Measurements from ENCODE around the gene P4HTM.
A peak's percentile ranks its signal among the peaks of the same experiment; 100 is the strongest.

P4HTM gene, protein sequence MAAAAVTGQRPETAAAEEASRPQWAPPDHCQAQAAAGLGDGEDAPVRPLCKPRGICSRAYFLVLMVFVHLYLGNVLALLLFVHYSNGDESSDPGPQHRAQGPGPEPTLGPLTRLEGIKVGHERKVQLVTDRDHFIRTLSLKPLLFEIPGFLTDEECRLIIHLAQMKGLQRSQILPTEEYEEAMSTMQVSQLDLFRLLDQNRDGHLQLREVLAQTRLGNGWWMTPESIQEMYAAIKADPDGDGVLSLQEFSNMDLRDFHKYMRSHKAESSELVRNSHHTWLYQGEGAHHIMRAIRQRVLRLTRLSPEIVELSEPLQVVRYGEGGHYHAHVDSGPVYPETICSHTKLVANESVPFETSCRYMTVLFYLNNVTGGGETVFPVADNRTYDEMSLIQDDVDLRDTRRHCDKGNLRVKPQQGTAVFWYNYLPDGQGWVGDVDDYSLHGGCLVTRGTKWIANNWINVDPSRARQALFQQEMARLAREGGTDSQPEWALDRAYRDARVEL
- total RNA-seq, result 51.9 to 73.3 (median 64.5) reads per million in 4 donors

DNA sequence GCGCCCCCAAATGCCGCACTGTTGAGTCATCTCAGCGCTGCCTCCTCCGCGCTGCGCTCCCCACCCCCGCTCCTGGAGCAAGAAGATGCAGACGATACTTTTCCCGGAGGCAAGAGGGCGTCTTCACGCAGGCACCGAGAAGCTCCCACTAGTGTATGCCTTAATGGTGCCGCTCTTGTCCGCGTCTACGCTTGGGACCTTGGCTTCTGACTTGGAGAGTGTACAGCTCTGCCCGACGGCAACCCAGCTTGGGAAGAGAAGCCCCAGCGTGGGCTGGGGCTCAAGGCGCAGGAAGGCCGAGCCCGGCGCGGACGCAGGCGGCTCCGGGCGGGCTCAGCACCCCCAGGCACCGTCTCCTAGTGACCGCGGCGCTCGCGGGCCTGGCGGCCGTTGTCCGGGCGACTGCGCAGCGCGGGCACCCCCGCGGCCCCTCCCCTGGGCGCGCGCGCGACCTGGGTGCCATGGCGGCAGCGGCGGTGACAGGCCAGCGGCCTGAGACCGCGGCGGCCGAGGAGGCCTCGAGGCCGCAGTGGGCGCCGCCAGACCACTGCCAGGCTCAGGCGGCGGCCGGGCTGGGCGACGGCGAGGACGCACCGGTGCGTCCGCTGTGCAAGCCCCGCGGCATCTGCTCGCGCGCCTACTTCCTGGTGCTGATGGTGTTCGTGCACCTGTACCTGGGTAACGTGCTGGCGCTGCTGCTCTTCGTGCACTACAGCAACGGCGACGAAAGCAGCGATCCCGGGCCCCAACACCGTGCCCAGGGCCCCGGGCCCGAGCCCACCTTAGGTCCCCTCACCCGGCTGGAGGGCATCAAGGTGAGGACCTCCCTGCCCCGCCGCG, at the start of gene P4HTM:
Gene P4HTM, plus strand, starts transcription at position 446 of the 840 bp plus-strand sequence. Its CDS starts 16 bp downstream, at position 462.
- DNase-seq, result peak; percentile 46 to 76 (median 57)

DNA sequence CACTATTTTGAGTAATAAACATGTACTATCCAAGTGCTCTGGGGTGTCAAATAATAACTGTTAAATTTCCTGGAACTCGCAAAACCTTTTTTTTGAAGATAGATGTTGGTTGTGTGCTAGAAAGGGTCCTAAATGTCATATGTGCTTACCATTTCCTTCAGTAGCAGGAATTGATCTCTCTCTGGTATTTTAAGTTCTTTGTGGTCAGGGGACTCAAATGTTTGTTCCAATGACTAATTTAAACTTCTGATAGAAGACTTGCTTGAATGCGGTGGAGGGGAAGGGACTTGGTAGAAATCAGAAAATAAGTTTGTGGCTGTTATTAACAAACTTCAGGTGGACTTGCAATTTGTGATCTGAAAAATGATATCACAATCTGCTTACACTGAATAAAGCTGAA, 44.6 kb upstream of the P4HTM start:
- DNase-seq, result no peak

DNA sequence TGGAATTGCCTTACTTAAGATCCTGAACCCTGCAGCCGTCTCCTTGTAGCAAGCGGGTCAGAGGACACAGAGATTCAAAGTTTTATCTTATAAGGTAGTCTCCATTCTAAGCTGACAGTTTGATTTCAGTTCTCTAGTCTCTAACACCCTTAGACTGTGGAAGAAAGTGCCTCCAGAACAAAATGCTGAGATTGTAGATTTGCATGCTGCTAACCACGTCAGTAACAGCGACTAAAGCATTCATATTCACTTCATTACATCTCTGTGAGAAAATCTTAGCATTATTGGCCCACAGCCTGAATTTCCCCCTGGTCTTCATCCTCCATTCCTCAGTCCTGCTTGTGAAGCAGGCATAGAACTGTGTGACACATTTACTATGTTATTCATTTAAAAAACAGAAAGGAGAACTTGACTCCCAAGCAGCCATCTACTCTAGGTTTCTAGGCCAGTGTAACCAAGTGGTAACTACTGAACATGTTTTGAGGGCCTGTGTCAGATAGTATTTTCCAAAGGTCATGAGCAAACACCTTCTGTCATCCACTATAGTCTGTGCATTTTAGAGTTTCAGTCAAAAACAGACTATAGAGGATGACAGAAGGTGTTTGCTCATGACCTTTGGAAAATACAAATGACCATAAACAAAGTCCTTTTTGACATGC, 44.0 kb upstream of the P4HTM start:
- DNase-seq, result no peak

DNA sequence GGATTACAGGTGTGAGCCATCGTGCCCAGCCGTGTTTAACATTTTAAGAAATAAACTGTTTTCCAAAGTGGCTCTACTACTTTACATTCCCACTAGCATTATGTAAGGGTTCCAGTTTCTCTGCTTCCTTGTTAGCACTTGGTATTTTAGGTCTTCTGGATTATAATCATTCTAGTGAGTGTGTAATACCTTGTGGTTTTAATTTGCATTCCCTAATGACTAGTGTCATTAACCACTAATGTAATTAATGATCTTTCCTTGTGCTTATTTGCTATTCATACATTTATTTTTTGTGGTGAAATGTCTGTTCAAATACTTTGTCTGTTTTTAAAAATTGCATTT, 40.7 kb upstream of the P4HTM start:
- no peak for DNase-seq

DNA sequence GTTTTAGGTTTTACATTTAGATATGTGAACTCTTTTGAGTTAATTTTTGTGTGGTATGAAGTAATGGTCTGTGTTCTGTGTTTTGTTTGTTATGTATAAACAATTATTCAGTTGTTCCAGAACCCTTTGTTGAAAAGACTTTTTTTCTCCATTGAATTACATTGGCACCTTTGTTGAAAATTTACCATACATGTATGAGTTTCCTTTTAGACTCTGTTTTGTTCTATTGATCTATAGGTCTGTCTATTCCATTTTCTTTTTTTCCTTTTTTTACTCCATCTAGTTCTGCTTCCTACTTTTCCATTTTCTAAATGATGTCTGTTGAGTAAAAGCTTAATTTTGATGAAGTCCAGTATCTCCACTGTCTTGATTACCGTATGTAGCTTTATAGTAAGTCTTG, 40.0 kb upstream of the P4HTM start:
- no peak for DNase-seq

DNA sequence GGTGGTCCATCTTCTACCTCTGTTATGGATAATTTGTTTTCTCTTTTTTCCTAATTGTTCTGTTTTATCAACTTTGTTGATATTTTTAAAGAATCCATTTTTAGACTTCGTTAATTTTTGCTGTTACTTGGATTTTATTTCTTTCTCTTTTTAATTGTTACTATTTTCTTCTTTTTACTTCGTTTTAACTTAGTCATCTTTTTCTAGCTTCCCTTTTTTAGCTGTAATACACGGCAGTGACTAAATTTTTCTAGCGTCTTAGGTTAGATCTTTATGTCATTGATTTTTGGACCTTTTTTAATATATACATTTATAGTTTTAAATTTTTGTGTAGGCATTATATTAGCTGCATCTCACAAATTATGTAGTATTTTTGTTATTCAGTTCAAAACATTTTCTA, 38.3 kb upstream of the P4HTM start:
- no peak for DNase-seq

DNA sequence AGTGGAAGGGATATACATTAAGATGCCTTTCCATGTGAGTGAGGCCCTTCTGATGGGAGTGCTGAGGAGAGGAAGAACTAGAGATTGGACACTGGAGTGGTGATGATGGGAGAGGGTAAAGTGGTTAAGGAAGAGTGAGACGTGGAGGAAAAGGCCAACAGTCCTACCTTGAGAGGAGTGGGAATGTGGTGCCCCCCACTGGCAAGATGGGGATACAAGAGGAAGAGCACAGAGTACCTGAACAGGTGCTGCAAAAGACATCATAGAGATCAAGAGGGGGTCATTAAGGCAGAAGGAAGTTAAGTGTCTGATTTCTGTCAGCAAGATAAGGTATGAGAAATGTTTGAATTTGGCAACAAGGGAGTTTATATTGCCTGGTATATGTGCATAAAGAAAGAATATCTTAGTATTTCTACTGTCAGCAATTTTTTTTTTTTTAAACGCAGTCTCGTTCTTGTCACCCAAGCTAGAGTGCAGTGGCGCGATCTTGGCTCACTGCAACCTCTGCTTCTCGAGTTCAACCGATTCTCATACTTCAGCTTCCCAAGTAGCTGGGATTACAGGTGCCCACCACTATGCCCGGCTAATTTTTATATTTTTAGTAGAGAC, 37.4 kb upstream of the P4HTM start:
- DNase-seq, result peak in 4 of 5 donors; percentile 27 to 39 (median 36)

DNA sequence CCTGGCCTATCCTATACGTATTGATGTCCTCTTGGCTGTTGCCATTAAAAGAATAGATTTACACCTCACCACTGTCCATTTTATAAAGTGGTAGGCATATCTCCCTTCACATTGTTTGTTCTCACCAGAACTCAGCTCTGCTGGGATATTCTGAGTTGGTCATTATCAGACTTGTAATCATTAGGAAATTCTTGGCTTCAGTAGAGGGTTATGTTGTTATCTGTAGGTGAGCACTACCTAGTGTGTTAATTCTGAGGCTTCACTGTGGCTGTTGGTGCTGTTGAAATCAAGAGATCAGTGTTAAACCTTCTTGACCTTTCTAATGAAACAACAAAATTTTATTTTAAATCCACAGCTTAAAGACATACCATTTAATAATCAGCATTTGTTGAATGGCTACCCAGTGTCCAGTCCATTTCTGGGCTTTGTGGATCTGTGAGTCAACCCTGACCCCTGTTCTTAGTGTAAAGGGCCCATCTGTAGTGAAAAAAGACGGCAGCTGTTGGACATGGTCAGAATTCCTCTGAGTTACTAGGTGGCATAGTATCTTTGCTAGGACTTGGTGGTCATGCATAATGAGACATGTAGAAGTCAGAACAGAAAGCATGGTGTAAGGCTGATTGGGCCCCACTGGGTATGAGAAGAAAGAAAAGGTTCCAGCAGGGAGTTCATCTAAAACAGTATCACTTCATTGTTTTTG, 32.9 kb upstream of the P4HTM start:
- no peak for DNase-seq

DNA sequence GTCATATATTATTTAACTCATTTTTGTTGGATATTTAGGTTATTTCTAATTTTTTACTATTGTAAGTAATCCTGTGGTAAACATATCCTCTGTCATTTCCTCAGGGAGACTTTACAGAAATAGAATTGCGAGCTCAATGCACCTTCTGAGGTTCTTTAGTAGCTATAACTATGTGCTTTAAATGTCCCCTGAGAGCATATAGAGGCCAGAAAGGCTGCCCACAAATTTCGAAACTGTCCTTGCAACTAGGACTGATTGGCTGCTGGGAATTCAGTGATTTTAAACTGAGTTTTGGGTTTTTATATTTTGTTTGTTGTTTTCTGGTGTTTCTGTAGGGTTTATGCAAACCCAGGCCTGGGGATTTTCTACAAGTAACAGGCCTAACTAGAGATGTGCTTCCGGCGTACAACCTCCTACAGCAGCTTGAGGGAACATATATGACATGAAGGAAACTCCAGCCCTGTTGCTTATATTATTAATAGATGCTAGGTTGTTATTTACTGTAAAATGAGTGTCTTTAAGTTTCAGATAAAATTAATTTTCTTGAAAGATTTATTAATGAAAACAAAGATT, 29.1 kb upstream of the P4HTM start:
- DNase-seq, result no peak

DNA sequence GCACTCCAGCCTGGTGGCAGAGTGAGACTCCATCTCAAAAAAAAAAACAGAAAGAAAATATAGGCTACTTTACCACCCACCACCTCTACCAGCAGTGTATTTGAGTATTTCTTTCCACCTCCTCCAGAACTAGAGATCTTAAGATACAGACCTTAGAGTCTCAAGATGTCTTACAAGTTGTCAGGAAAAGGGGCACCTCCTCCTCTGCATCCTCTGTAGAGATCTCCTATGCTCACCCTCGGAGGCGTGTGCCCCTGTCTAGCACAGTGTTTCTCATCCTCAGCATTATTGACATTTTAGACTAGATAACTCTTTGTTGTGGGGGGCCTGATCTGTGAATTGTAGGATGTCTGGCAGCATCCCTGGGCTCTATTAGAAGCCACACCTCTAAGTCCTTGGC, 27.7 kb upstream of the P4HTM start:
- no peak for DNase-seq

DNA sequence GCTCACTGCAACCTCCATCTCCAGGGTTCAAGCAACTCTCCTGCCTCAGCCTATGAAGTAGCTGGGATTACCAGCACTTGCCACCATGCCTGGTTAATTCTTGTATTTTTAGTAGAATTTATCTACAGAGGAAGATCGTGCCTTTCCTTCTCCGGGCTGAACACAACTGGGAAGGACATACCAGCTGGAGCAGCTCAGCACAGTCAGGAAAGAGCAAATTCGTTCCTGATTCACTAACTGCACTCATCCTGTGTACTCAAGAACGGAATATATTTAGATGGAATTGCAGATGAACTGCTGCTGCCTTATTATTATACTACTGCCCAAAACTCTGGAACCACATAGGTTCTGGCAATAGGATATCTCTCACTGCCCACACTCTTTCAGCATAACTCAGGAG, 27.1 kb upstream of the P4HTM start:
- no peak for DNase-seq

DNA sequence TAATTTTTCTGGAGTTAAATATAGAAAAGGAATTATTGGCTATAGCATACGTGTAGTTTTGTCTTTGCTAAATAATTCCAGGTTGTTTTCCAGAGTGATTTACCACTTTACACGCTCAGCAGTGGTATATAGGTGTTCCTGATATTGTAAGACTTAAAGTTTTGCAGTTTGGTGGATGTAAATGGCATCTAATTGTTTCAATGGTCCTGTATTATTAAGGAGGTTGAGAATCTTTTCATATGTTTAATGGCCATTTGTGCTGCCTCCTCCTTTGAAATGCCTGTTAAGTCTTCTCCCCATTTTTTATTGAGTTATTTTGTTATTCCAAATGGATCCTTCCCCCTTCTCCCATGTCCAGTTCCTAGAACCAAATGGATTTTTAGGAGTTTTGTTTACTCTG, 26.4 kb upstream of the P4HTM start:
- DNase-seq, result no peak

DNA sequence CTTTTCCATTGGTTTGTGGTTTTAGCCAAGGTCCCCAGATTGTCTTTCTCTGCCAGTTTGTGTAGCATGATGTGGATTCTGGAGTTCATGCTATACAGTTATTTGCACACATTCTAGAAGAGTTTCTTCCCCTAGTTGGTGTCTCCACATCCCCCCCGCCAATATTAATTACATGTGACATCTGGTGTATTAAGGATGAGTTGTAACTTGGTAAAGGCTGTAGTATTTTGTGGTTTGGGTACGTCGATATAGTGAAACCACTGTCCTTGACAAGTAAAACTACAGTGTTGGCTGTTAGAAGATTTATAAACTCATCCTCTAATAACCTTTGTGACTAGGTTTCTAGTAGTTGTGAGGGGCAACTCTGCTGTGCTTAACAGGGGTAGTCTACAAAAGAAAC, 23.7 kb upstream of the P4HTM start:
- peak in 1 of 5 donors; percentile 15 for DNase-seq

DNA sequence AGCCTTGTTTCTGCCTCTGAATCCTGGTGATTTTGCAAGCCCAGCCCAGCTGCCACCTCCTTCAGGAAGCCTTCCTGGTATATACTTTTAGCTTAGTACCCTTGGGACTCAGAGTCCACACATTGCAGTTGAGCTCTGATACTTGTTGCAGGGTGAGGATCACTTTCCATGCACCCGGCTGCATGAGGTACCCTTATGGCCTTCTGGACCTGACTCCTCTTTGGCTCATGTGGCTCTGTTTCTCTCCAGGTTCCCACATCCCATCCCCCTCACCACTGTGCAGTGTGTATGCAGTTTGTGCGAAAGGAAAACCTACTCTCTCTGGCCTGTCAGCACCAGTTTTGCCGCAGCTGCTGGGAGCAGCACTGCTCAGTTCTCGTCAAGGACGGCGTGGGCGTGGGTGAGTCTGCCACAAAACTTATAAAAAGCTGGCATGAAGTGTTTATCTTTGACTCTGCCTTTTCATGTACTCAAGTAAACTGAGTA, 23.1 kb upstream of the P4HTM start:
- DNase-seq, result no peak

DNA sequence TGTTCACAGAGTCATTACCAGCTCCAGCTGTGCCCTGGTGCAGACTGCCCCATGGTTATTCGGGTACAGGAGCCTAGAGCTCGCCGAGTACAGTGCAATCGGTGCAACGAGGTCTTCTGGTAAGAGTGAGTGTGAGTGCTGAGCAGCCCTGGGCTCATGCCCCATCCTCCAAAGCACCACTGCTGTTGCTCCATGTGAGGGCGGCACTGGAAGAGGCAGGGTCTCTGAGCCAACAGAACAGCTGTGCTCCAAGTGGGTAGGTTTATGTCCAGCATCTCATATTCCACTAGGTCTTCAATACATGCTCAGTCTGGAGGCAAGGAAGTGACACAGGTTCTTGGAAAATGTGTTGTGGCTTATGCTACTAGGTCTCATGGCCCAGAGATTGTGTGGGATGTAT, 19.5 kb upstream of the P4HTM start:
- DNase-seq, result no peak

DNA sequence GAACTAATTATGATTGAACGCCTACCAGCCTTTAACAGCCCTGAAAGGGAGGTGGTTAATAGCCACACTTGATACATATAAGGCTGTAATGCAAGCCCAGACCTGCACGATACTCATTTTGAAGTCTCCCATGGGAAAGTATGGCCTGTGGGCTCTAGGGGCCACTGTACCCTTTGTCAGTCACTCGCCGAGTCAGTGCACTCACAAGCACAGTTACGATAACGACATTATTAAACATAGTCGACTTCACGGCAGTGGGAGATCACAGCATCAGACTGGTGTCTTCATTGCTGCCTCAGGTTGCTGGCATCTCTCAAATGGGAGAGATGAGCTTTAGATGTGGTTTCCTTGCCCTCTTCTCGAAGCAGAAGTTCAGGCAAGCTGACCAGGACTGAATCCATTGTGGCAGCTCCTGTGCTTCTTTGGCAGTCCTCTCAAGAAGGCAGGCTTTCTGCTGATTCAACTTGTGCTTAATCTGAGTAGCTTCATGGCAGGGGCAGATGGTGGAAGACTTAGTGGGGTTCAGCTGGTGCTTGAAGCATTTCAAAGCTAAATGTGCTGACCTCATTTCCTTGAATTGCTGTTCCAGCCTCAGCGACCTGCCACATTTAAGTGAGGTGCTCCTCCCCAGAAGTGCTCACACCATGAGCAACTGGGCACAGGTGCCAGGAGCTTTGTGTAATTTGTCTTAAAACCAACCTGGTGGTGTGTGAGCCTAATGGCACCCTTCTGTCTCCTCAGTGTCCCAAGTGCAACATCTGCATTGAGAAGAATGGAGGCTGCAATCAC, 15.8 kb upstream of the P4HTM start:
- no peak for DNase-seq

DNA sequence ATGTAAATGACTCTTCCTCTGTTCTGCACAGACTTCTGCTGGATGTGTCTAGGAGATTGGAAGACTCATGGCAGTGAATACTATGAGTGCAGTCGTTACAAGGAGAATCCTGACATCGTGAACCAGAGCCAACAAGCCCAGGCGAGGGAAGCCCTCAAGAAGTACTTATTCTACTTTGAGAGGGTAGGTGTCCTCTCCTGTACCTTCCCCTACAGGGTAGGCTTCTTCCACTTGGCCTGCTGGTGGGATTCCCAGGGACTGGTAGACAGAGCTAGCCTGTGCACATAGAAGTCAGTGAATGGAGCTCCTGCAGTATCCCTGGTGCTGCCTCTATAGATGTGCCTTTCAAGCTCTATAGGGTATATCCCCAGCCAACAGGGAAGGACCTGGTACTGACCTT, 10.6 kb upstream of the P4HTM start:
- DNase-seq, result no peak

DNA sequence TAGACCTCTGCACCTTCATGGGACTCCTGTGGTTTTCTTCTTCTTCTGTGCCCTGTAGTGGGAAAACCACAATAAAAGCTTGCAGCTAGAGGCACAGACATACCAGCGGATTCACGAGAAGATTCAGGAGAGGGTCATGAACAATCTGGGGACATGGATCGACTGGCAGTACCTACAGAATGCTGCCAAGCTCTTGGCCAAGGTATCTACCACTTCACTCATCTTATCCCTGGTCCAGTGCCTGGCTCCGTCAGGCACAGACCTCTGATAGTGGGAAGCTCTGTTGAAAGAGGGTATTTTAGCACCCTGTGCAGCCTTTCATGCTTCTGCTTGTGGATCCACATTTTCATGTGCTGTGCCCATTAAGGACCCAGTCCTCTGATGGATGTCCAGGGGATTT, 9.7 kb upstream of the P4HTM start:
- no peak for DNase-seq

DNA sequence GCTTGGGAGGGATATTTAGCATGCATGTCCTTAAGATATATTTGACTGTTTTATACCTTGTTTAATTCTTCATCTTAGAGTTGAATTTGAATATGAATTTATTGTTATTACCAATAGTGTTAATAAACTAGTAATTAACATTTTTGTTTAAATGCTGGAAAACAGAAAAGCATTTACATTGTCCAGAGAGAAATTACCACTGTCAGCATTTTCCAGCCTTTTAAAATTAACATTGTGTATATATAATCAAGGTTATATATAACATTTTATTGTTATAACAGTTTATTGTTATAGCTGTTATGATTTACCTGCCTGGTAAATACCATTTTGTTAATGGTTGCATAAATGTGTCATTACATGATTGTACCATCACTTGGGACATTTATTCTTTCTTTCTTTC, 8.0 kb upstream of the P4HTM start:
- no peak for DNase-seq

DNA sequence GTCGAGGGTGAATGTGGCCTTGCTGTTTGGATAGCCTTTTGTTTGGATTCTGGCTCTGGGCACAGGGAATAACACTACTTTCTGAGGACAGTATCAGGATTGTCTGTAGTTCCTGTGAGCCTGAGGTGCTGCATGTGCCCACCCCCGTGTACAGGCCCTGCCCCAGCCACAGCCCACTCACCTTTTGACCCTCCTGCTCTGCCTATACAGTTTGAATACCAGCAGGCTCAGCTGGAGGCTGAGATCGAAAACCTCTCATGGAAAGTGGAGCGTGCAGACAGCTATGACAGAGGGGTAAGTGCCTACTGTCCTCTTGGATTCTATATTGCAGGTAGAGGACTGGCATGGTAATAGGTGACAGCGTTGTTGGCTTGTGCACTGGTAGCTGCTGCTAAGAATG, 7.4 kb upstream of the P4HTM start:
- no peak for DNase-seq

DNA sequence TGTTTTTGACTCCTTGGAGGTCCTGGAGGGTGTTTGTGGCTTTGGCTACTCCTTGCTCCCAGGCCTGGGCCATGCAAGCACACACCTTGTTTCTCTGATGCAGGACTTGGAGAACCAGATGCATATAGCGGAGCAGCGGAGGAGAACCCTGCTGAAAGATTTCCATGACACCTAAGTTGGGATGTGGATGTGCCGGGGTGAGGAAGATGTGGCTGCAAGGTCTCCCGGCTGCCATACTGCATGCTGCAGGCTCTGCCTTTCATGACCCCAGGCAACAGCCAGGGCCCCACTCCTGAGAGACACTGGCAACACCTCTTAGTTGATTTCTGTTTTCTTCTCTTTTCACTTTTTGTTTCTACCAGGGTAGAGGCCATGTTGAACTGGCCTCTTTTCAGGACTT, 6.9 kb upstream of the P4HTM start:
- DNase-seq, result no peak

Measured in T-helper 1 cell (primary cell).